ENCODE data around the gene SPIRE1.

SPIRE1 gene

DNA sequence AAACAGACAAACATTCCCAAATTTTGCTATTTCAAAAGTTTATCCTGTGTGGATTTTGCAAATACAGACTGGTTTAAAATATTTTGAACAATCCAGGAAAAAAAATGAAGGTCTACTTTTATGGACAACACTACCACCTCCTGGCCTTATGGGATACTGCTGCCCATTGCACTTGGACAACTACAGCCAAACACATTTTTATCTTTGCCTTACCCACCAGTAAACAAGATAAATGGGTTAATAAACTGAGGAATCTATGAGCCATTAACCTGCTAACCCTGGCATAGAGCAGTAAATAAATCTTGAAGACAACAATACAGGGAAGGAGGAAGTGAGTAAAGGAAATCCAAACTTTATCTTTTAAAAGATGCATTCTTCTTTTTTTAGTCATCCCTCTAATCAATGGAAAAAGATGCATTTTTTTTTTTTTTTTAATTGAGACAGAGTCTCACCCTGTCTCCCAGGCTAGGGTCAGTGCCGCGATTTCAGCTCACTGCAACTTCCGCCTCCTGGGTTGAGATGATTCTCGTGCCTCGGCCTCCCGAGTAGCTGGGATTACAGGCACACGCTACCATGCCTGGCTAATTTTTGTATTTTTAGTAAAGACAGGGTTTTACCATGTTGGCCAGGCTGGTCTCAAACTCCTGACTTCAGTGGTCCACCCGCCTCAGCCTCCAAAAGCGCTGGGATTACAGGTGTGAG, 2.1 kb upstream of the SPIRE1 start:
- H3K4me2 ChIP-seq = no peak overlapping the region
- H3K36me3 ChIP-seq (ENCODE audit: insufficient read depth) = no peaks in the 10 kb centered on the region
- H3K4me3 ChIP-seq (IDR thresholded peaks at IDR 0.05; ENCODE audit: insufficient read depth, low read depth, low read length) = no peak overlapping the region
- H4K20me1 ChIP-seq (ENCODE audit: insufficient read depth) = no peaks in the 10 kb centered on the region
- TF ChIP-seq, protein P1, sequence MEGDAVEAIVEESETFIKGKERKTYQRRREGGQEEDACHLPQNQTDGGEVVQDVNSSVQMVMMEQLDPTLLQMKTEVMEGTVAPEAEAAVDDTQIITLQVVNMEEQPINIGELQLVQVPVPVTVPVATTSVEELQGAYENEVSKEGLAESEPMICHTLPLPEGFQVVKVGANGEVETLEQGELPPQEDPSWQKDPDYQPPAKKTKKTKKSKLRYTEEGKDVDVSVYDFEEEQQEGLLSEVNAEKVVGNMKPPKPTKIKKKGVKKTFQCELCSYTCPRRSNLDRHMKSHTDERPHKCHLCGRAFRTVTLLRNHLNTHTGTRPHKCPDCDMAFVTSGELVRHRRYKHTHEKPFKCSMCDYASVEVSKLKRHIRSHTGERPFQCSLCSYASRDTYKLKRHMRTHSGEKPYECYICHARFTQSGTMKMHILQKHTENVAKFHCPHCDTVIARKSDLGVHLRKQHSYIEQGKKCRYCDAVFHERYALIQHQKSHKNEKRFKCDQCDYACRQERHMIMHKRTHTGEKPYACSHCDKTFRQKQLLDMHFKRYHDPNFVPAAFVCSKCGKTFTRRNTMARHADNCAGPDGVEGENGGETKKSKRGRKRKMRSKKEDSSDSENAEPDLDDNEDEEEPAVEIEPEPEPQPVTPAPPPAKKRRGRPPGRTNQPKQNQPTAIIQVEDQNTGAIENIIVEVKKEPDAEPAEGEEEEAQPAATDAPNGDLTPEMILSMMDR (conservative IDR thresholded peaks at IDR 0.05; ENCODE audit: low read depth, low read length) = peak; percentile 88
- peaks cover 12% of the 10 kb centered on the region; the same call in 1 of the 2 replicates for H3K79me2 ChIP-seq (ENCODE audit: insufficient read depth, low read depth)
- H3K9ac ChIP-seq = no peak overlapping the region
- H2AFZ ChIP-seq (ENCODE audit: low read depth) = no peak overlapping the region
- H3K27ac ChIP-seq = no peak overlapping the region
- peaks cover 30% of the 10 kb centered on the region for H3K4me1 ChIP-seq (ENCODE audit: low read depth, poor library complexity, severe bottlenecking)
- H3K27me3 ChIP-seq (ENCODE audit: insufficient read depth, low read depth) = no peaks in the 10 kb centered on the region

DNA sequence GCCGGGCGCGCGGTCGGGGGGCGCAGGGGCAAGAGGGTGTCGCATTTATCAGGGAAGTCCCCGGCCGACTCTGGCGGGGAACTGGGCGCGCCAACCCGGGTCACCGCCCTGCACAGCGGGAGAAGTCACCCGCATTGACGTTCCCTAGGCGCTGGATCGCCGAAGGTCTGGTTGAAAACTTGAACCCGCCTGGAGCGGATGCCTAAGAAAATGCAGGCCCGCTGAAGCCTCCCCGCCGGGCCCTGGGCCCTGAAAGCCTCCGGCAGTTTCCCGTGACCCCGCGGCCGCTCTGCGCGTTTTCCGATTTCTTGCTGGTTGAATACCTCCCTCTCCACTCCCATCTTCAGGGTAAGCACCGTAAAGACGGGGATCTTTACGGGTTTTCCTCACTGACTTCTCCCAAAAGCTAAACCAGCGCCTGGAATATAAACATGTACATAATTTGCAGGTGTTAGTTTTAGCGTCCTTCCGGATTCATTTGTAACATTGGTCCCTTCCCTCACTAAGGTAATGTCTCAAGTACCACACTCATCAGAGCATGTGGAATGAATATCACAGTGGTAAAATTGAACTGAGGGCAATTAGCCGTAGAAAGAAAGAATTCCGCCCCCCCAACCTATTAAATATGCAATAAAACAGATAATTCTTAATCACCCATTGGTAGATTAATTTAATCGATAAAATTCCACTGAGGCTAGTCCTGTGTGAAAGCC, 675 bp upstream of the SPIRE1 start:
- H3K4me2 ChIP-seq = no peak overlapping the region
- H3K9ac ChIP-seq = no peak overlapping the region
- H3K4me1 ChIP-seq (ENCODE audit: low read depth, poor library complexity, severe bottlenecking) = peaks cover 32% of the 10 kb centered on the region
- no peaks in the 10 kb centered on the region for H3K36me3 ChIP-seq (ENCODE audit: insufficient read depth)
- no peaks in the 10 kb centered on the region for H4K20me1 ChIP-seq (ENCODE audit: insufficient read depth)
- no peaks in the 10 kb centered on the region for H3K27me3 ChIP-seq (ENCODE audit: insufficient read depth, low read depth)
- peak overlapping the region; percentile 38; the same call in 1 of the 2 replicates for H2AFZ ChIP-seq (ENCODE audit: low read depth)
- peaks cover 19% of the 10 kb centered on the region; the same call in 1 of the 2 replicates for H3K79me2 ChIP-seq (ENCODE audit: insufficient read depth, low read depth)
- H3K27ac ChIP-seq = no peak overlapping the region
- H3K4me3 ChIP-seq (IDR thresholded peaks at IDR 0.05; ENCODE audit: insufficient read depth, low read depth, low read length) = no peak overlapping the region
- TF ChIP-seq, protein P1 (conservative IDR thresholded peaks at IDR 0.05; ENCODE audit: low read depth, low read length) = no peak

DNA sequence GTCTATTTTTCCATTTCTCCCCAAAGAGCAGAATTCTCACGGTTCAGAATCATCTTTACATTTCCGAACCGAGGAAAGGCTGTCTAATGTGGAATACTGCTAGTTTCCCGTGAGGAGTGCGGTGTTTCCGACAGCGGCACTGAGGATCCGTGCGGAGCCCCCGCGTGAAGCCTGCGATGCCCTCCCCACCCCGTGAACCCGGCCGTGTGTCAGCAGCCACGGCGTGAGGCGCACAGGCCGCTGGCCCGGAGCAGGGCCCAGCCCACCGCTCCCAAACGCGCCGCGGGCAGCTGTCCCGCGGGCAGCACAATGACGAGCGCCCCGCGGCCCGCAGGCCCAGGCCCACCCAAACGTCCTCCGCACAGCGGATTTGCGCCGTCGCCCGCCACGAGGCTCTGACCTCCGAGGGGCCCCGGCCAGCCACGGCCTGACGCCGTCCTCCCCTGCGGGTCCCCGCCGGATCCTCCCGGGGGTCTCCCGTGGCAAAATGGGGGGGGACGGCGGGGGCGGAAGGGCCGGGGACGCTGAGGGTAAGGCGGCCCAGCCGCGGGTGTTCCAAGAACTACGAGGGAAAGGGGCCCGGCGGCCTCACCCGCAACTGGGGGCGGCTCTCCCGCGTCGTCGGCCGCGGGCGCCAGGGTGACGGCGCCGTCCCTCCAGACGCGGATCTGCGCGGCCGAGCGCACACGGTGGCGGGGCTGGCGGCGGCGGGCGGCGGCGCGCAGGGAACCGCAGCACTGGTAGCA, 796 bp downstream of the SPIRE1 start:
- H3K36me3 ChIP-seq (ENCODE audit: insufficient read depth) = no peaks in the 10 kb centered on the region
- H3K9ac ChIP-seq = peak overlapping the region; percentile 20; the same call in 1 of the 2 replicates
- H2AFZ ChIP-seq (ENCODE audit: low read depth) = peak overlapping the region; percentile 60
- TF ChIP-seq, protein P1 (conservative IDR thresholded peaks at IDR 0.05; ENCODE audit: low read depth, low read length) = no peak
- H3K4me2 ChIP-seq = peak overlapping the region; percentile 84
- H3K27me3 ChIP-seq (ENCODE audit: insufficient read depth, low read depth) = no peaks in the 10 kb centered on the region
- H3K79me2 ChIP-seq (ENCODE audit: insufficient read depth, low read depth) = peaks cover 22% of the 10 kb centered on the region; the same call in 1 of the 2 replicates
- no peak overlapping the region for H3K27ac ChIP-seq
- peaks cover 35% of the 10 kb centered on the region for H3K4me1 ChIP-seq (ENCODE audit: low read depth, poor library complexity, severe bottlenecking)
- no peak overlapping the region for H3K4me3 ChIP-seq (IDR thresholded peaks at IDR 0.05; ENCODE audit: insufficient read depth, low read depth, low read length)
- H4K20me1 ChIP-seq (ENCODE audit: insufficient read depth) = no peaks in the 10 kb centered on the region

DNA sequence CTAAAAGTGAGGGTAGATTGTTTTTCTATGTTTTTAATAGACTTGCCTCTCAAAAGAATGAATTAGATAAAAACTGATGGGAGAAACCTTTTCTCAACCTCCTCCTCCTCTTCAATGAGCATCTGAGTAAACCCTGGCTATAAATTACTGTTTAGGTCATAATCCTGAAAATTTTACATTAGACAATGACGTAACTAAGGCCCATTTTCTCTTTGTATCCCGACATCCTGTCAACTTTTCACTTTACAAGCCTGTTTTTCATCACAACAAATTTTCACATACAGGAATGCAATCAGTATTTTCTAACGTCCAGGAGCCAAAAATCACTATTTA, 1.3 kb downstream of the SPIRE1 start:
- Histone ChIP-seq H3K27me3 (ENCODE audit: insufficient read depth, low read depth) (no peaks in the 10 kb centered on the region), H3K36me3 (ENCODE audit: insufficient read depth) (no peaks in the 10 kb centered on the region), H2AFZ (ENCODE audit: low read depth) (peak overlapping the region; percentile 60), H3K27ac (no peak overlapping the region), H3K4me3 (IDR thresholded peaks at IDR 0.05; ENCODE audit: insufficient read depth, low read depth, low read length) (no peak overlapping the region), H3K79me2 (ENCODE audit: insufficient read depth, low read depth) (peaks cover 27% of the 10 kb centered on the region; the same call in 1 of the 2 replicates), H3K9ac (no peak overlapping the region; the same call in 1 of the 2 replicates), H3K4me1 (ENCODE audit: low read depth, poor library complexity, severe bottlenecking) (peaks cover 41% of the 10 kb centered on the region), H3K4me2 (peak overlapping the region; percentile 84), H4K20me1 (ENCODE audit: insufficient read depth) (no peaks in the 10 kb centered on the region)
- TF ChIP-seq, protein P1 (conservative IDR thresholded peaks at IDR 0.05; ENCODE audit: low read depth, low read length) = no peak

Measured in KMS-11 (cell line).